NCI-H82 treated with DMSO at 0.1 percent for 48 hours (cell line): ENCODE data around the gene TMEM74B.

Source experiments
- DNase-seq: peaks from one replicate; lab custom pipeline; 2025; ENCODE audit not compliant: unreplicated experiment; lab: John Stamatoyannopoulos, UW

The TMEM74B gene

GRCh38 chr20:1183153-1183552, 1.6 kb downstream of the TMEM74B start:
- no peak for DNase-seq

DNA sequence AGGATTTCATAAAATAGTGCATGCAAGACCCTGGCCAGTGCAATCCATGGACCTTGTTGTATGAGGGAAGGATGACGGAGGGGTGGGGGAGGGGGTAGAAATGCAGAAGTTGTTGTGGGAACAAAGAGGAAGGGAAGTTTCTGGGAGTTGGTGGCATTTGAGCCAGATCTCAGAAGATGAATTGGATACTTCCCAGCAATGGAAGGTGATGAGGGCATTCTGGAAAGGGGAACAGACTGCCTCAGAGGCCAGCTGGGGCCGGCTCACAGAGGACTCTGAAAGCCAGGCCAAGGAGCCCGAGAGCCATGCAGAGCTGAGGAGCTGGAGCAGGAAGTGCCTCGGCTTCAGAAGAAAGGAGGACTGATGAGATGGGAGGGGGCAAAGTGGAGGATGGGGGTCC, 2.7 kb downstream of the TMEM74B start:
- no peak for DNase-seq

GRCh38 chr20:1180949-1181348, 3.8 kb downstream of the TMEM74B start:
- no peak for DNase-seq

DNA sequence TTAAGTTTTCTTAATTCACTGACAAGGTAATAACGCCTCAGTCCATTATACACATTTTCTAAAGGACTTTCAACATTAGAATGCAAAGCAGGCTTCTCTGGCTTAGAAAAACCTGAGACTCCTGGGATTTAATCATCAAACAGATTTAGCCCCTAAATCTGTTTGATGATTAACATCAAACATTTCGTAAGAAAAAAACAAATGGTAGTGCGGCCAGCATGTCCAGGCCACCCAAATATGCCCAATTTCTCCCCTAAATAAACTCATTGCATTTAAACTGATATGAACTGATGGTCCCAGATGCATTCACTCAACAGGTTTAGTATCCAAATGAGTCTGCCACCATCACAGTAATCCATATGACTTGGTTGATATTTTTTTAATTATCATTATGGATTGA, 6.2 kb downstream of the TMEM74B start:
- no peak for DNase-seq

GRCh38 chr20:1178103-1178502, 6.7 kb downstream of the TMEM74B start:
- no peak for DNase-seq

- DNase-seq, result no peak
Observed at GRCh38 chr20:1177680-1178079, 7.1 kb downstream of the TMEM74B start.

- DNase-seq, result no peak
Observed at GRCh38 chr20:1174787-1175186, 10.0 kb downstream of the TMEM74B start.

- no peak for DNase-seq
Observed at GRCh38 chr20:1173698-1174097, 11.1 kb downstream of the TMEM74B start.

DNA sequence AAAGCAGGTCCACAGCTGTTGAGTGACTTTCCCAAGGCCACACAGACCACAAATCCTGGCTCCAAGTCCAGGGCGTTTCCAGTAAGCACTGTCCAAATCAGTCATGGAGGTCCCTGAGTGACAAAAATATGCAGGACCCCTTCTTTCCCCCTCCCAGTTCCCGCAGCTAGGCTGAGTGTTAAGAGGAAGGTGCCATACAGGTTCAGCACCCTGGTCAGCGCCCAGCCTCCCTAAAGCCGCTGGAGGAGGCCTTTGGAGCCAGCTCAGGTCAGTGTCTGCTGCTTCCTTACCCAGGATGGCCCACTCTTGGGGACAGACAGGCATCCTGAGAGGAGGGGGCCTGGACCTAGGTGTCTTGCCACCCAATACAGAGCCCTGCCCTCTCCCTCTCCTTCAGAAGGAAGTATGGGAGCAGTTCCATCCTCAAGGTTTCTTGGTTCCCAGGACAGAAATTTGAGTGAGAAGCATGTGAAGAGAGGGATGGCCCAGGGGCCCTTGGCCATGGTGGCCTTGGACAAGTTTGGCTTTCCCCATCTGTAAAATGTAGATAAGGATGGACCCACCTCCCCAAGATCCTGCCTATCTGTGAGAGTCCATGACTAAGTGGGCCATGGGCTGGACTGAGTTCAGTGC, 13.2 kb downstream of the TMEM74B start:
- DNase-seq, result no peak

DNA sequence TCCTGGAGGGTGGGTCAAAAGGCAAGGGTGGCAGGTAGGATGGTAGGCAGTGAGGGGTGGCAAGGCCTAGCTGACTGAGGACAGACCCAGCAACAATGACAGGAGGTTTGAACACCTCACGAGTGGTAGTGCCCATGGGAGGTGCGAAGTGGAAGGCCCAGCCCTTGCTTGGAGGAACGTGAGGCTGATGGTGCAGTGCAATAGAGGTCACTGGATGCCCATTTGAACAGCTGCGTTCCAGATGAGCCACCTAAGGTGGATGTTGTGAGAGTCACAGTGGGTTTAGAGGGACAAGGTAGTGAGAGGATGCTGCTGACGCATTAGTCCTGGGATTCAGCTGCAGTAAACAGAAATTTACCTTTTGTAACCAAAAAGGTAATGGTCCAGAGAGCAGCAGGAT, 15.6 kb downstream of the TMEM74B start:
- no peak for DNase-seq

DNA sequence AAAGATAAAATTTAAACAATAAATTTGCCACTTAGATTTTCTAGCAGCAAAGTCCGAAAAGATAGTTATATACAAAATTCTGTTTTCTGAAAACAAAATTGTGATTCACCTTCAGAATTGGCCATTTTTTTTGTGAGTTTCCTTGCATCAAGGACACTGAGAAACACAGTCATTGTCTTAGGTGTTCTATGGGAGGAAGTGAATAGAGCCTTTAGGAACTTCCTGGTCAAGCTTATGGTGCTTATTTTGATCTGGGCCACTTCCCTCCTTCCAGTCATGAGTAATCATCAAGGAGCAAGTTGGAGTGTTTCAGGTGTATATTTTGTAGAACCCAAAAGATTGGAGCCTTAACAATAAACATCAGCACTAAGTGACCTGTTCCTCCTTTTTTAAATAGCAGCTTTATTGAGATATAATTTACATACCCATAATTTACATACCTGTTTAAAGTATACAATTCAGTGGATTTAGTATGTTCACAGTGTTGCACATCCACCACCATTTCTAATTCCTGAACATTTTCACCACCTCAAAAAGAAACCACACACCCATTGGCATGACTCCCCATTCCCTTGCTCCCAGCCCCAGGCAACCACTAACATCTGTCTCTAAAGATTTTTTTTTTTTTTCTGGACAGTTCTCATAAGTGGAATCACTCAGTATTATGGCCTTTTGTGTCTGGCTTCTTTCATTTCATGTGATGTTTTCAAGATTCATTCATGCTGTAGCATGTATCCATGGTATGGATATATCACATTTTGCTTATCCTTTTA, 17.6 kb downstream of the TMEM74B start:
- DNase-seq, result no peak

GRCh38 chr20:1165941-1166340, 18.8 kb downstream of the TMEM74B start:
- no peak for DNase-seq

DNA sequence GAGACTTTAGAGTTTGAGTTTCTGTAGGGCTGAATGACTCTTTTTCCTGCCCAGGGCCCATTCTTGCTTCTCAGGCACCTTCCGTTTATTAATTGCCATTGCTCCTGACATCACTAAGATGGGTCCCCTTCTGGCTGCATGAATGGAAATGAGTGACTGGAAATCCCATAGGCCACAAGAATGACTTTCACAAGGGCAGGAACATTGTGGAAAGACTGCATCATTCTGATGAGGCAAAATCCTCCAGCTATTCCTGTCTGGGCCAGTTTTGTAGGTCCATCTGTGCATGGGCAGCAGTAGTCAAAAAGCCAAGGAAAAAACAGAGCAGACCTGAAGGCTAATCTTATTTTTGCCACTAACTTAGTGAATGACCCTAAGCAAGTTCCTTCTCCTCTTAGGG, 19.3 kb downstream of the TMEM74B start:
- no peak for DNase-seq

- DNase-seq, result no peak
Observed at GRCh38 chr20:1164871-1165270, 19.9 kb downstream of the TMEM74B start.

- DNase-seq, result no peak
Observed at GRCh38 chr20:1163653-1164052, 21.1 kb downstream of the TMEM74B start.

DNA sequence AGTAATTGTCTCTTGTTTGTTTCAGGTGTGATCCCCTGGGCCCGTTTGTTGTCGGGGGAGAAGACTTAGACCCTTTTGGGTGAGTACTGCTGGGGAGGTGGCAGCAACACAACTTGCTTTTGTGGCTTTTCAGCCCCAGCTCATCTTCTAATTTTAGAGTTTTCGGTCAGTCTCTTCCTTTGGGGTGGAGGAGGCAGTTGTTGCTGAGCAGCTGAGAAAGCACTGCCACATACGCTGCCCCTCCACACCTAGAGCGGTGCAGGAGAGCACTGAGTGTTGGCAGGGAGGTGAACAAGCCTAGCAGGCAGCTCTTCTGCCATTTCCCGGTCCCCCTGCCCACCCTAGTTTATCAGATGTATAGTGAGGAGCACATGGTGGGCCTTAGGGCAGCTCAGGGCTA, 21.7 kb downstream of the TMEM74B start:
- no peak for DNase-seq

DNA sequence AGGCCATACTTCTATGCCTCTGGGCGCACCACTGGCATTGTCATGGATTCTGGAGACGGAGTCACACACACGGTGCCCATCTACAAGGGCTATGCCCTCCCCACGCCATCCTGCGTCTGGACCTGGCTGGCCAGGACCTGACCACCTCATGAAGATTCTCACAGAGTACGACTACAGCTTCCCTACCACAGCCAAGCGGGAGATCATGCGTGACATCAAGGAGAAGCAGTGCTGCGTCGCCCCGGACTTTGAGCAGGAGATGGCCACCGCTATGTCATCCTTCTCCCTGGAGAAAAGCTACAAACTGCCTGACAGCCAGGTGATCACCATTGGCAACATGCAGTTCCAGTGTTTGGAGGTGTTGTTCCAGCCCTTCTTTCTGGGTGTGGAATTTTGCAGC, 23.8 kb downstream of the TMEM74B start:
- DNase-seq, result no peak

- no peak for DNase-seq
Observed at GRCh38 chr20:1160496-1160895, 24.3 kb downstream of the TMEM74B start.

DNA sequence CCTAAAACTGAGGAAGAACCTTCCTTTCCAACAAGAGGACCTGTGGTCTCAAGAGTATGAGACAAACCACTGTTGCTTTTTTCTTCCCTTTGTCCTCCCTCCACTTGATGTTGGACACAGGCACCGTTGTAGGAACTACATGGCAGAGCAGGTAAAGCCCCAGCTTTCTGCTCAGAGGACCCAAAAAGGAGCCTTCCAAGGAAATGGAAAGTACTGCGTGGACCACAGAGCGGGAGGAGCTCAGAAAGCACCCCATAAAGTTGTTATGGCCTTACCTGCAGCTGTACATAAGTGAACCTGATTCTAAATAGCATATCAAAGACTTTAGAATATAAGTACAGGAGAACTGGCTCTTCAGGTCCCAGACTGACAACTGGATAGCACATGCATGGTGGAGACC, 29.4 kb downstream of the TMEM74B start:
- DNase-seq, result no peak

DNA sequence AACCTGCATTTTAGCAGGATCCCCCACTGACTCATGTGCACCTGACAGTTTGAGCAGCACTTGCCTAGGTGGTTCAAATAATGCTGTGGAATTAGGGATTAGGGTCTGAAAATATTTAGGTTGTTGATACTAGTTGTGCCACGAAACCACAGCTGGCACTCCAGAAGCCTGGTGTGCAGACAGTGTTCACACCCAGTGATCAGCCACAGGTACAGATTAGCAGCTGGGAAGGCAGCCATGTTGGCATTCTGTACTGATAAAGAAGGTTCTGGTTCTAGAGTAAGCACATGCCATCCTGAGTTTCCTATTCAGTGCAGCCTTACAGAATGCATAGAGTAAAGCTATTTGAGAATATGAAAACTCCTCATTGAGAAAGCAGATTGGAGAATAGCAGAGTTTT, 30.1 kb downstream of the TMEM74B start:
- DNase-seq, result no peak

DNA sequence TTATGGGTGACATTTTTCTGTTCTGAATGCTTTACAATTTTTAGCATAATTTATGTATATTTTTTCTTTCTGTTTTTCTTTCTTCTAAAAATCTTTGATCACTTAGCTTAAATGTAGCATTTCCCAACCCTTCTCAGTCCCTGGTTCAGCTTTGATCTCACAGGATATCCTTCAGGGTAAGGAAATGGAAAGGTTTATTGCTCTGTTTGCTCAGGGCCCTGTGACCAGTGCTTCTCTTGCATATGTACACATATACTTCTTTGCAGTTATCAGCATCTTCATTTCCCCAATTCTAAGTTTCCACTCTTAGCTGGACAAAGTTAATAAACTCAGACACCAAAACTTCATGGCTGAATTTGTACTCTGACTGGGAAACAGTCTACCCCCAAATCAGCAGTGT, 30.6 kb downstream of the TMEM74B start:
- DNase-seq, result no peak

DNA sequence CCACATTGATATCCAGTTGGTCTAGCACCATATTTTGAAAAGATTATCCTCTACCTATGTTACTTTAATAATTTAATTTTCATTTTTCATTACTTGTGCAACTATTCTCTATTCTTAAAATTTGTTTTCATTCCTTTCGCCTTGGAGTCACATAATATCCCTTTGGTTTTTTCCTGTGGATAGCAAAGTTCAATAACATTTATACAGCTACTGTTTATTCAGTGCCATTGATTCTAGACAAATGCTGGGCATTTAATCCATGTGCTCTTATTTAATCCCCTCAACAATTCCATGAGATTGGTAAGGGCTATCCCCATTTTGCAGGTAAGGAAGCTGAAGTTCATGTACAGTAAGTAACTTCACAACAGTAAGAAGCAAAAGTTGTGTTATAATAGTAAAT, 33.8 kb downstream of the TMEM74B start:
- DNase-seq, result no peak

- no peak for DNase-seq
Observed at GRCh38 chr20:1150218-1150617, 34.6 kb downstream of the TMEM74B start.
